Posterior vena cava (tissue), 2 donors: ENCODE measurements around the gene AHRR. TPM values are rescaled to one million over a fixed set of nuclear protein-coding genes. Genes with fewer than 3 reads are reported as not detected.

Source experiments
- DNase-seq: peaks from one replicate; pipeline ENCODE4 v3.0.0-alpha.2; 2020; ENCODE audit warnings: low spot score
- intact Hi-C, 2 donors: fragments of 100-400 bp; cut with DNase I; formaldehyde crosslinking; loops; one replicate each; pipeline versions ENCODE4 v1.14.1 to v1.14.2; 2022 to 2023
- total RNA-seq, 2 donors: library from RNA; stranded (reverse); fragmentation: NEBNext Ultra II Directional; extraction: Animal tissue kit (Norgen Biotek cat#: 25700); gene quantifications; one replicate each; pipeline ENCODE4 v1.2.1, GENCODE V29; 2021
- donor health status: DM: yes; HTN: yes; CAD: no.
- donor health status: DM: yes; HTN: yes; CAD: no.

Gene AHRR
- total RNA-seq, 2 donors from 2014 or later = 0.69 to 2.9 TPM

DNA sequence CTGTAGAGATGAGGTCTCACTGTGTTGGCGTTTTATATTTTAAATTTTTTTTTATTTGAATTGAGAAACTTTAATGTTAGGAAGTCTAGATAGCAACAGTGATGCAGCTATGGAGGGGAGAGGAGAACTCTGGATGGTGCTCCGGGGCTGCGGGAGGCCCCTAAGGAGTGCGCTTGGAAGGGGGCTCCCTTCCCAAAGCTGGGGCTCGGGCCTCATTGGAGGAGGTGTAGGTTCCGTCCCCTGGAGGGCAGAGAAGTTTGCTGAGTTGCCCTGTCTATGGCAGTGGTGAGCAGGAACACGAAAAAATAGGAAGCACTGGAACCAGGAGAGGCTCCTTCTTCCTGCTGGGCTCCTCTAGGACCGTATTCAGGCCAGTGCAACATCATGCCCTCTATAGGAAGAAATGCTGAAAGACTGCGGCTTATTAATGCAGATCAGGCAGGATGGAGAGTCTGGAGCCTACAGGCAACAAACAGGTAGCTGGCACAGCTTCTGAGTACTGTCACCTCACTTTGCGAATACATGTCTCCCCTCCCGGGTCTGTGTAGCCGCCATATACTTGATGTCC, 16.1 kb downstream of the AHRR start:
- no peak for DNase-seq
- intact Hi-C loops = loop anchor here in 1 of 2 donors (5.0 kb wide), 1 partner anchor 545 kb away; no protein-coding TSS in a partner anchor

- no peak for DNase-seq
- intact Hi-C loops = no loop called here
Observed at GRCh38 chr5:342501-343460, 21.3 kb downstream of the AHRR start.

GRCh38 chr5:343461-344401, 22.2 kb downstream of the AHRR start:
- no peak for DNase-seq
- intact Hi-C loops = no loop called here

DNA sequence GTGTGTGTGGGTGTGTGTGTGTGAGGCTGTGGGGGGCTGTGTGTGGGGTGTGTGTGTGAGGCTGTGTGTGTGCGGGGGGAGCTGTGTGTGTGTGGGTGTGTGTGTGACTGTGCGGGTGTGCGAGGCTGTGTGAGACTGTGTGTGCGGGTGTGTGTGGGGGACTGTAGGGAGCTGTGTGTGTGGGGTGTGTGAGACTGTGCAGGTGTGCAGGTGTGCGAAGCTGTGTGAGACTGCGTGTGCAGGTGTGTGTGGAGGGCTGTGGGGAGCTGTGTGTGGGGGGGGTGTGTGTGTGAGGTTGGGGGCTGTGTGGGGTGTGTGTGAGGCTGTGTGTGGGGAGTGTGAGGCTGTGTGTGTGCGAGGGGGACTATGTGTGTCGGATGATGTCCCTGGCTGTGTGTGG, 23.2 kb downstream of the AHRR start:
- DNase-seq = no peak
- intact Hi-C loops = no loop called here

DNA sequence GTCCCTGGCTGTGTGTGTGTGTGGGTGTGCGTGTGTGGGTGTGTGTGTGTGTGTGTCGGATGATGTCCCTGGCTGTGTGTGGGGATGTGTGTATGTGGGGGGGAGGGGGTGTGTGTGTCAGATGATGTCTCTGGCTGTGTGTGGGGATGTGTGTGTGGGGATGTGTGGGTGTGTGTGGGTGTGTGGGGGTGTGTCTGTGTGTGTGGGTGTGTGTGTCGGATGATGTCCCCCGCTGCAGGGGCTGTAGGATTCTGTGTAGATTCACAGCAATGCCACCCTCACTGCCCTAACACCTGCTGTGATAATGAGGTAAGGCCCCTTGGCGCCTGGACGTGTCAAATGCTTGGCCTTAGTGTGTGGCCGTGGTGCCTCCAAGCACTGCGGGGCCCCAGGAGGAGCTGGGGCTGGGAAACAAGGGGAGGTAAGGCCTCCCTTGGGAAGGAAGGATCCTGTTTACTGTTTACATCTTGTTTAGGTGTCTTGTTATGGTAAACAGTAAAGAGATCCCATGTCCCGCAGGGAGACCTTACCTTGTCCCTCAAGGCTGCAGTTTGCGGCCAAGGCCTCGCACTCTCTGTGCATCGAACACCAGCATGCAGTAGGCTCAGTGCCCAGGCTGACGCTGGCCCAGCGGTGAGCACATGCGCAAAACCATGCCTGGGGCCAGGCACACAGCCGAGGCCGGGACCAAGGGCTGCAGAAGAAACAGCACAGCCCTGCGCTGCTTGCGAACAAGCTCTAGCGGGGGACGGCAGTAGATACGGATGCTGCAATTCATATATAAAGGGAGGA, 24.1 kb downstream of the AHRR start:
- intact Hi-C loops = no loop called here
- DNase-seq = no peak

GRCh38 chr5:346229-346935, 24.9 kb downstream of the AHRR start:
- intact Hi-C loops = no loop called here
- no peak for DNase-seq

DNA sequence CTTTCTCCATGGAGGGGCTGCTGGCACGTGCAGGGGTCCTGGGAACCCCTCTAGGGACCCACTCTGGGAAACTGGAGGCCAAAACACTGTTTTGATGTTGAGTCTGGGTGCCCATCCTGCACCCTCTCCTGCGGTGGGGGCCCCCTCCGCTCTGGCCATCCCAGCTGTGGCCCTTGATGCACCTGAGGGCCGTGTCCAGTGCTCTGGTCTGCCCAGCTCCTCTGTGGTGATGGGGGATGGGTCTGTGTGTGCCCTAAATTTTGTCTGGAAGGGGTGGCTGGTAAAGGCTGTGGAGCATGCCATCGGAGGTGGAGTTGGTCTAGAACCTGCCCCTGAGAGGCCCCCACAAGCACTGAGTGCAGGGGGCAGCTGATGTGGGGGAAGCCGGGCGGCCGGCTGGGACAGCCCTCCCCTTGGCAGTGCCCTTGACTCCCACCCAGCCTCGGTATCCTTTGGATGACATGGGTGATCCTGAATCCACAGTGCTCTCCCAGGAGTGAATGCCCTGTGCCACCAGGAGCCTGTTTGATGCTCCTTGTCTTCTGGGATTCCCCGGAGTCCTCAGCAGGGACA, 26.3 kb downstream of the AHRR start:
- intact Hi-C loops = no loop called here
- no peak for DNase-seq

- DNase-seq = no peak
- intact Hi-C loops = no loop called here
Observed at GRCh38 chr5:348726-349125, 27.2 kb downstream of the AHRR start.

- no peak for DNase-seq
- intact Hi-C loops = no loop called here
Observed at GRCh38 chr5:350355-350754, 28.8 kb downstream of the AHRR start.

GRCh38 chr5:351084-351920, 29.8 kb downstream of the AHRR start:
- intact Hi-C loops = no loop called here
- no peak for DNase-seq

DNA sequence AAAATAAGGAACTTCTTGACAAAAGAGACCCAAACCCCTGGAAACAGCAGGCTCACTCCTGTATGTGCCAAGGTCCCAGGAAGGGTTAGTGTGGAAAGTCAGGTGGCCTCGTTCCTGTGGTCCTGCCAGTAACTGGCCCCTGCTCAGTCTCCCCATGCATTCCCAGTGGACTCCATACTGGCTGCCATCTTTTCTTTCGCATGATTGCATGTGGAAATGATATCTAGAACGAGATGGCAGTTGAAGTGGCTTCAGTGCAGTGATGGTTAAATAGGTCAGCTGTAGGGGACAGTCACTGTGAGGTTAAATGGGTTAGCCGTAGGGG, 30.4 kb downstream of the AHRR start:
- intact Hi-C loops = no loop called here
- DNase-seq = no peak

GRCh38 chr5:352639-353611, 31.4 kb downstream of the AHRR start:
- DNase-seq = no peak

GRCh38 chr5:353612-354580, 32.4 kb downstream of the AHRR start:
- intact Hi-C loops = no loop called here
- DNase-seq = no peak

More at GRCh38 chr5:352639-353611, 31.4 kb downstream of the AHRR start:
- intact Hi-C loops = no loop called here

- DNase-seq = no peak
- intact Hi-C loops = no loop called here
Observed at GRCh38 chr5:354581-355378, 33.3 kb downstream of the AHRR start.
